ENCODE measurements around the gene BSPRY.

DNA sequence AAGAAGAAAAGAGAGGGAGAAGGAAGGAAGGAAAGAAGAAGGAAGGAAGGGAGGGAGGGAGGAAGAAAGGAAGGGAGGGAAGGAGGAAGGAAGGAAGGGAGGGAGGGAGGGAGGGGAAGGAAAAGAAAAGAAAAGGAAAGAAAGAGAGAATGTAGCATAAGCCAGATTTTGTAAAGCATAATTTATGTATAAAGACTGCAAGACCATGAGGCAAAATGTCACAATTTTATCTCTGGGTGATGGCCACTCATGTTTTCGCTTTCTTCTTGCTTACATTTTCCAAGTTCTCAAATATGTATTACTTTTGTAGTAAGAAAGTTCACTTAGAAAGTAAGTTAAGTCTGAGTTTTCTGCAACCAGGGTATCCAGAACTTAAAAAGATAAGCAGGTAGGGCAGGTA is 42.8 kb upstream of the BSPRY start:
- TF ChIP-seq, protein P1, sequence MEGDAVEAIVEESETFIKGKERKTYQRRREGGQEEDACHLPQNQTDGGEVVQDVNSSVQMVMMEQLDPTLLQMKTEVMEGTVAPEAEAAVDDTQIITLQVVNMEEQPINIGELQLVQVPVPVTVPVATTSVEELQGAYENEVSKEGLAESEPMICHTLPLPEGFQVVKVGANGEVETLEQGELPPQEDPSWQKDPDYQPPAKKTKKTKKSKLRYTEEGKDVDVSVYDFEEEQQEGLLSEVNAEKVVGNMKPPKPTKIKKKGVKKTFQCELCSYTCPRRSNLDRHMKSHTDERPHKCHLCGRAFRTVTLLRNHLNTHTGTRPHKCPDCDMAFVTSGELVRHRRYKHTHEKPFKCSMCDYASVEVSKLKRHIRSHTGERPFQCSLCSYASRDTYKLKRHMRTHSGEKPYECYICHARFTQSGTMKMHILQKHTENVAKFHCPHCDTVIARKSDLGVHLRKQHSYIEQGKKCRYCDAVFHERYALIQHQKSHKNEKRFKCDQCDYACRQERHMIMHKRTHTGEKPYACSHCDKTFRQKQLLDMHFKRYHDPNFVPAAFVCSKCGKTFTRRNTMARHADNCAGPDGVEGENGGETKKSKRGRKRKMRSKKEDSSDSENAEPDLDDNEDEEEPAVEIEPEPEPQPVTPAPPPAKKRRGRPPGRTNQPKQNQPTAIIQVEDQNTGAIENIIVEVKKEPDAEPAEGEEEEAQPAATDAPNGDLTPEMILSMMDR (IDR thresholded peaks at IDR 0.05; ENCODE audit: insufficient read depth, low read depth, low read length) = no peak
- no peak for TF ChIP-seq EZH2 (IDR thresholded peaks at IDR 0.05; ENCODE audit: insufficient read depth, low read length)

All from astrocyte (in vitro differentiated cells and primary cell).